Measurements from ENCODE around the gene FAM118A. TPM values are rescaled to one million over a fixed set of nuclear protein-coding genes. Genes with fewer than 3 reads are reported as not detected.

FAM118A gene
- total RNA-seq, 1 experiment from 2014 or later: 37.9 TPM

DNA sequence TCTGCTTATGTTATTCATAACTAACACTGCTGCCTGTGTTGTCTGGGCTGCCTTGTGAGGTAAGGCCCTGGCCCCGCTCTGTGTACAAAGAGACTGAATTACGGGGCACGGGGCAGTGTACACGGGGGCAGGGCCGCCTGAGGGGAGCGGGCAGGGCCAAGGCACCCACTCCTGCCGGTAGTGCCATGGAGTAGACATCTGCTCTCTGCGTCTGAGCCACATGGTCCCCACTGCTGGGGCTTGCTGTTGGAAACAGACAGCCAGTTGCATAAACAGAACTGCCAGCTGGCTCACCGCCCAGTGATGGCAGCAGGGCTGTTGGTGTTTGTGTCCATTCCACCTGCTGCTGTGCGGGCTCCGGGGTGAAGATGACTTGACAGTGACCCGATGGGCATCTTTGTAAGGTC lies 19.8 kb downstream of the FAM118A start:
- no peak overlapping the region for H3K23ac ChIP-seq (ENCODE audit: insufficient read length, low read depth, low read length)
- no peaks in the 10 kb centered on the region for H3K9me3 ChIP-seq (ENCODE audit: control insufficient read depth, low read depth, low read length)
- H3T11ph ChIP-seq (ENCODE audit: low read length): no peak overlapping the region
- no peak overlapping the region for H3K27ac Mint-ChIP-seq
- no peak overlapping the region for H4K91ac ChIP-seq (ENCODE audit: insufficient read length, low read depth, low read length)
- no peak overlapping the region for H2BK5ac ChIP-seq (ENCODE audit: insufficient read length, low read length)
- H2BK15ac ChIP-seq (ENCODE audit: low read depth, low read length): no peak overlapping the region
- no peak overlapping the region for H4K8ac ChIP-seq (replicated peaks; ENCODE audit: insufficient read length, low read depth, low read length)
- no peaks in the 10 kb centered on the region for H3K79me2 ChIP-seq (ENCODE audit: insufficient read depth, low read length)
- no peaks in the 10 kb centered on the region for H4K20me1 ChIP-seq (ENCODE audit: control insufficient read depth, insufficient read depth, insufficient read length)
- H3K9ac ChIP-seq (ENCODE audit: extremely low read depth, insufficient read length, low read length): no peak overlapping the region
- no peak overlapping the region for H3K27ac ChIP-seq (ENCODE audit: insufficient read length, low read depth, low read length)
- no peak for DNase-seq
- H3K14ac ChIP-seq (ENCODE audit: insufficient read depth, low read length): no peak overlapping the region
- H4K5ac ChIP-seq (ENCODE audit: insufficient read length, low read depth, low read length): no peak overlapping the region
- no peak overlapping the region for H3K4me3 Mint-ChIP-seq
- H2BK20ac ChIP-seq (ENCODE audit: low read depth, low read length, poor library complexity, severe bottlenecking): no peak overlapping the region
- H2BK12ac ChIP-seq (ENCODE audit: insufficient read length, low read depth, low read length): no peak overlapping the region
- no peak overlapping the region for H2AK5ac ChIP-seq (ENCODE audit: insufficient read length, low read length)
- H3K36me3 Mint-ChIP-seq (ENCODE audit: insufficient read depth in 1 of 3, low read depth in 3 of 3): peaks cover 12 to 70% (median 61%) of the 10 kb centered on the region in 3 experiments; a peak in 6 of 7 replicates
- no peaks in the 10 kb centered on the region for H3K4me1 Mint-ChIP-seq
- no peaks in the 10 kb centered on the region for H3K9me3 Mint-ChIP-seq
- H3K4me2 ChIP-seq (ENCODE audit: insufficient read depth, insufficient read length, low read length): no peak overlapping the region
- no peaks in the 10 kb centered on the region for H3K4me1 ChIP-seq (ENCODE audit: insufficient read depth, low read length)
- WGBS (ENCODE audit: extremely low coverage, insufficient read length, low lambda C conversion rate): no CpG with 5 or more reads among the region's 12 CpGs
- no peaks in the 10 kb centered on the region for H3K27me3 Mint-ChIP-seq (ENCODE audit: low read depth)
- no peaks in the 10 kb centered on the region for H3K27me3 ChIP-seq (ENCODE audit: insufficient read depth, low read length)
- no peak overlapping the region for H3K4ac ChIP-seq (ENCODE audit: low read depth, low read length)
- H3K79me1 ChIP-seq (ENCODE audit: insufficient read depth, low read depth, low read length, poor library complexity, severe bottlenecking): no peaks in the 10 kb centered on the region
- H2BK120ac ChIP-seq (ENCODE audit: low read depth, low read length, poor library complexity, severe bottlenecking): no peak overlapping the region
- no peak for TF ChIP-seq CTCF (conservative IDR thresholded peaks at IDR 0.05)
- no peak overlapping the region for H3K56ac ChIP-seq (ENCODE audit: insufficient read length, low read depth, low read length)
- no peak overlapping the region for H3K18ac ChIP-seq (ENCODE audit: insufficient read length, low read depth, low read length)
- no peaks in the 10 kb centered on the region for H3K23me2 ChIP-seq (ENCODE audit: insufficient read length, low read depth, low read length, poor library complexity, severe bottlenecking)
- no peak overlapping the region for H2AFZ ChIP-seq (ENCODE audit: low read length)
